Bronchial epithelial cell (primary cell): ENCODE data around the gene SFXN2. TPM values are rescaled to one million over a fixed set of nuclear protein-coding genes. Genes with fewer than 3 reads are reported as not detected.

ENCODE experiments used
- DNase-seq: peaks from one replicate; pipeline ENCODE4 v3.0.0-alpha.2; 2010; ENCODE audit warnings: low read depth
- FAIRE-seq: peaks from 2 replicates; lab custom pipeline; 2011; peaks lifted over from hg19 to GRCh38; lab: Jason Lieb, UNC
- H3K27me3 ChIP-seq: 2 replicates; pipeline ENCODE4 v1.5.1; 2011; ENCODE audit warnings: low read length; ENCODE audit not compliant: control insufficient read depth, insufficient read depth
- H3K36me3 ChIP-seq: 2 replicates; pipeline ENCODE4 v1.5.1; 2011; ENCODE audit warnings: low read length; ENCODE audit not compliant: control insufficient read depth, insufficient read depth
- H3K4me3 ChIP-seq: 2 replicates; pipeline ENCODE4 v1.5.1; 2011; ENCODE audit warnings: mild to moderate bottlenecking, low read depth, low read length, control low read depth
- CTCF ChIP-seq: IDR thresholded peaks from 2 replicates; pipeline ENCODE4 v1.5.1; 2011; ENCODE audit warnings: mild to moderate bottlenecking, moderate library complexity, low read length, control low read depth, inconsistent platforms; ENCODE audit not compliant: insufficient read depth, severe bottlenecking
- total RNA-seq: library from RNA; depleted of rRNA; stranded (reverse); fragments of >200 nt; gene quantifications from 2 replicates; pipeline ENCODE4 v1.2.1, GENCODE V29; 2014

SFXN2 gene
- total RNA-seq, 1 donor from 2014 or later = 3.4 TPM

DNA sequence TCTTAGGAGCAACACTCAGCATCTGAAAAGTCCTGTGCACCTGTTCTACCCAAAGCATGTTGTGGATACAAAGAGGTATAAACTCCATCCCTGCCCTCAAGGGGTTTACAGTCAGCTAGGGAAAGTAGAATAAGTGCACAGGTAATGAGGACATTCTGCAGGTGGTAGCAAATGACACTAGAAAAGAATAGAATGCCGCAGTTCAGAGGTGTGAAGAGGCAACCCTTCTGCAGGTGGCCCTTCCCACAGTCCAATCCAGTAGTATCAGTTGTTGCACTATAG, 66.0 kb downstream of the SFXN2 start:
- peaks cover 2% of the 10 kb centered on the region for H3K36me3 ChIP-seq
- FAIRE-seq = no peak
- no peak for TF ChIP-seq CTCF
- H3K4me3 ChIP-seq = no peak overlapping the region
- DNase-seq = no peak
- H3K27me3 ChIP-seq = no peaks in the 10 kb centered on the region

DNA sequence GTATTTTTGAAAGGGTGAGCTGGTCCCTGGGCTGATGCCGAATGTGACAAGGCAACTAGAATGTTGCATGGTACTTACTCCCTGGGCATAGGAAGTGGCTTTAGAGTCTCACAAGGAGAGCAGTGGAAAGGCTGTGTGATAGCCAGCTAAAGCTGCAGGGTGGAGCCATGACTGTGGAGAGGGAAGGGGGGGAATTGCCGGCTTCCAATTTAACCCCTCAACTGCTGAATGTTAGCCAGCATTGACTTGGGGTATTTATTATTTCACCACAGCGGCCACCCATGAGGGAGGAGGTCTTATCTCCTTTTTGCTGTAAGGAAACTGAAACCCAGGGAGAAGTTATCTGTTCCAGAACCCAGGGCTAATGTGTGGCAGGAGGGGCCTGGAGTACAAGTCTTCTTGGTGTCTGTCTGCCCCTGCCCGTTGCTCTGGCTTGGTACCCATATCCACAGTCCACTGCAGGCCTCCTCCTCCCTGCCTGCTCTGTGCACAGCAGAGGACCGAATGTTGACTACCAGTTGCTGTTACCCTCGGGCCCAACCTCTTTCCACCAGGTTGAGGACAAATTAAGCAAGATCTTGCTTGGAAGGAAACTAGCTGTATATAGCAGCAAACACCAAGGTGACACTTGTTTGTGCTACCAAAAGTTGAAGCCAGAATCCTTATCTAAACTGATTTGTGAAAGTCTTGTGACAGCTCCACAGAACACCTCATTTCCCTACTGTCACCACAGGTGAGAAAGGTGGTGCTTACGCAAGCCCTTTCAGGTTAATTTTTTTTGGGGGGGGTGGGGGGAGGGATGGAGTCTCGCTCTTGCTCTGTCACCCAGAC, 66.9 kb downstream of the SFXN2 start:
- H3K27me3 ChIP-seq = no peaks in the 10 kb centered on the region

GRCh38 chr10:102781921-102782557, 67.6 kb downstream of the SFXN2 start:
- peaks cover 2% of the 10 kb centered on the region for H3K36me3 ChIP-seq
- no peaks in the 10 kb centered on the region for H3K27me3 ChIP-seq
- peak; percentile 46 for DNase-seq
- FAIRE-seq = no peak
- no peak for TF ChIP-seq CTCF
- no peak overlapping the region for H3K4me3 ChIP-seq

More for the DNA sequence above, 66.9 kb downstream of the SFXN2 start:
- Histone ChIP-seq H3K4me3 (no peak overlapping the region), H3K36me3 (peaks cover 2% of the 10 kb centered on the region)
- no peak for DNase-seq
- no peak for TF ChIP-seq CTCF
- no peak for FAIRE-seq

DNA sequence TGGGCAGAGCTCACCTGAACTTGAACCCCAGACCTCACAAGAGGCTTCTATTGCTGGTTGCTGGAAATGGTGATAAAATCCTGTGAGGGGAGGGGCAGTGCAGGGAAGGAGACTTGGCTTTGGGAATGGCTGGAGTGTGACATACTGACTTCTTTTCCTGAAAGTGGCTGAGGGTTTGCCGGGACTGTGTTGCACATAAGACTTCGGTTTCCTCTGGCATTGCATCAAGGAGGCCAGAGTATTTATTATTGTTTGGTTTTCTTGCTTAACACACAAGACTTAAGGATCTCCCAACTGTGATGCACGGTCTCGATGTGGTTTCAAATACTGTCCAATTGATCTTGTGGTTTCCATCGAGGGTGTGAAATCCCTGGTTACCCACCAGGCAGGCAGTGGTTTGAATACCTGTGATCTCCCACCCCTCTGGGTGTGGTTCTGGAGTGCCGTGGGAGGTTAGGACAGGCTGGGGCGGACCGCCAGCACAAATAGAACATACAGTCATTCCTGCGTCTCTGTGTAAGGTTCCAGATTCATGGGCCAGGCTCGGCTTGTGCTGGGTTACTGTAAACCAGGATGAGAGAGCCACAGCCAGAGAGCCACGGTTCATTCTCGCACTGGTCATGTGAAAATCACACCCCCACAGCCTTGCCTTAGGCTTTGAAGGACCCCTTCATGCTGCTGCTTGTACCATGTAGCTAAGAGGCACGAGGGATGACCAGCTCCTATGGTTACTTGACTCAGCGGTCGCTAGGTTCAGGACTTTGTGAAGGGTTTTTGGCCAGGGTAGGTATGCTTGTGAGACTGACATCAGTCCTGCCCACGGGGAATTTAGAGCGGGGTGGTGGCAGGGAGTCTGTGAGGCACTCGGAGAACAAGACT, 68.5 kb downstream of the SFXN2 start:
- TF ChIP-seq CTCF = no peak
- no peaks in the 10 kb centered on the region for H3K27me3 ChIP-seq
- FAIRE-seq (no peak), DNase-seq (peak; percentile 88)
- no peak overlapping the region for H3K4me3 ChIP-seq
- peaks cover 2% of the 10 kb centered on the region for H3K36me3 ChIP-seq

DNA sequence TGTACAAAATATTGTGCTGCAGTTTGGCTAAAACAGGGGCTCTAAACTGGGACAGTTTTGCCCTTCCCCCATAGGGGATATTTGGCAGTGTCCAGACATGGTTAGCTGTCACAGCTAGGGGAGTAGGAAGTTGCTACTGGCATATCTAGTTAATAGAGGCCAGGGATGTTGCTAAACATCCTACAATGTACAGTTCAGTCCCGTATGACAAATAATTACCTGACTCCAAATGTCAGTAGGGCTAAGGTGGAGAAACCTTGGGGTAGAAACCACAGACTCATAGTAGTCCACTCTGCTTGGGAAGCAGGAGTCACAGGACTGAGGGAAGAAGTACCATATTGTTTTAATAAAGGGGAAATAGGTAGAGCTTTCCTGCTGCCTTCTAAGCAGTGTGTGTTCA, 69.1 kb downstream of the SFXN2 start:
- H3K36me3 ChIP-seq = peaks cover 2% of the 10 kb centered on the region
- no peaks in the 10 kb centered on the region for H3K27me3 ChIP-seq
- TF ChIP-seq CTCF = no peak
- peak; percentile 56 for DNase-seq
- H3K4me3 ChIP-seq = no peak overlapping the region
- FAIRE-seq = no peak
